Osteocyte (in vitro differentiated cells): ENCODE measurements around the gene NOP14. TPM values are rescaled to one million over a fixed set of nuclear protein-coding genes. Genes with fewer than 3 reads are reported as not detected.
"Not testable (repeated sequence)": the region's sequence is repeated elsewhere in the genome, so short reads cannot be mapped to it uniquely, and the experiment has no call there.

Source experiments
- DNase-seq: peaks from one replicate; pipeline ENCODE4 v3.0.0; 2021; ENCODE audit warnings: mixed read lengths; ENCODE audit not compliant: unreplicated experiment; ENCODE audit errors: extremely low spot score
- H3K27ac Mint-ChIP-seq: one replicate; pipeline ENCODE4 v1.8.0; 2021; ENCODE audit warnings: mild to moderate bottlenecking, mixed read lengths; ENCODE audit not compliant: unreplicated experiment
- H3K27me3 Mint-ChIP-seq: one replicate; pipeline ENCODE4 v1.8.0; 2021; ENCODE audit warnings: mixed read lengths; ENCODE audit not compliant: unreplicated experiment
- H3K36me3 Mint-ChIP-seq: one replicate; pipeline ENCODE4 v1.8.0; 2021; ENCODE audit warnings: mixed read lengths; ENCODE audit not compliant: unreplicated experiment
- H3K4me1 Mint-ChIP-seq: one replicate; pipeline ENCODE4 v1.8.0; 2021; ENCODE audit warnings: mixed read lengths; ENCODE audit not compliant: unreplicated experiment
- H3K4me3 Mint-ChIP-seq: one replicate; pipeline ENCODE4 v1.8.0; 2021; ENCODE audit warnings: mild to moderate bottlenecking, moderate library complexity, mixed read lengths; ENCODE audit not compliant: unreplicated experiment
- H3K9me3 Mint-ChIP-seq: one replicate; pipeline ENCODE4 v1.8.0; 2021; ENCODE audit warnings: mixed read lengths; ENCODE audit not compliant: unreplicated experiment
- CTCF ChIP-seq: fragments of 200-600 bp; sonication (generic); IDR thresholded peaks from 2 replicates; pipeline ENCODE4 v1.5.0; 2021; ENCODE audit warnings: antibody characterized with exemption, mild to moderate bottlenecking, moderate library complexity
- total RNA-seq: library from RNA; stranded (reverse); gene quantifications from 2 replicates; pipeline ENCODE4 v1.2.1, GENCODE V29; 2021

NOP14 gene
- total RNA-seq, 1 donor from 2014 or later: 29.6 TPM

- Mint-ChIP-seq H3K9me3 (peaks cover 10% of the 10 kb centered on the region), H3K4me3 (no peak overlapping the region), H3K27ac (peak overlapping the region; percentile 70), H3K4me1 (peaks cover 27% of the 10 kb centered on the region), H3K27me3 (no peaks in the 10 kb centered on the region), H3K36me3 (peaks cover 53% of the 10 kb centered on the region)
- no peak for TF ChIP-seq CTCF
- no peak for DNase-seq
These were observed 39.5 kb downstream of the NOP14 start for GRCh38 chr4:2923668-2924173.

GRCh38 chr4:2923141-2923551 is 40.1 kb downstream of the NOP14 start:
- no peak for DNase-seq
- Mint-ChIP-seq H3K27me3 (no peaks in the 10 kb centered on the region), H3K4me1 (peaks cover 27% of the 10 kb centered on the region), H3K36me3 (peaks cover 57% of the 10 kb centered on the region), H3K27ac (peak overlapping the region; percentile 77), H3K4me3 (no peak overlapping the region), H3K9me3 (peaks cover 10% of the 10 kb centered on the region)
- TF ChIP-seq CTCF: no peak

- H3K36me3 Mint-ChIP-seq: peaks cover 56% of the 10 kb centered on the region
- not testable (repeated sequence) for H3K27me3 Mint-ChIP-seq, H3K9me3 Mint-ChIP-seq, DNase-seq, H3K4me3 Mint-ChIP-seq
- peak overlapping the region; percentile 77 for H3K27ac Mint-ChIP-seq
- H3K4me1 Mint-ChIP-seq: peaks cover 27% of the 10 kb centered on the region
These were observed 40.6 kb downstream of the NOP14 start for GRCh38 chr4:2922453-2923101.

- peaks cover 23% of the 10 kb centered on the region for H3K4me1 Mint-ChIP-seq
- not testable (repeated sequence) for H3K4me3 Mint-ChIP-seq, H3K27me3 Mint-ChIP-seq, DNase-seq, H3K9me3 Mint-ChIP-seq, H3K27ac Mint-ChIP-seq
- H3K36me3 Mint-ChIP-seq: peaks cover 67% of the 10 kb centered on the region
These were observed 44.5 kb downstream of the NOP14 start for GRCh38 chr4:2918714-2919113.

- Mint-ChIP-seq H3K36me3 (peaks cover 66% of the 10 kb centered on the region), H3K4me1 (peaks cover 18% of the 10 kb centered on the region)
- not testable (repeated sequence) for DNase-seq, H3K9me3 Mint-ChIP-seq, H3K4me3 Mint-ChIP-seq, H3K27me3 Mint-ChIP-seq, H3K27ac Mint-ChIP-seq
These were observed 44.9 kb downstream of the NOP14 start for GRCh38 chr4:2918300-2918699.

- H3K9me3 Mint-ChIP-seq, H3K4me3 Mint-ChIP-seq, H3K27me3 Mint-ChIP-seq, H3K27ac Mint-ChIP-seq, H3K4me1 Mint-ChIP-seq, DNase-seq: not testable (repeated sequence)
- peaks cover 65% of the 10 kb centered on the region for H3K36me3 Mint-ChIP-seq
These were observed 46.5 kb downstream of the NOP14 start for GRCh38 chr4:2916696-2917095.

- no peak overlapping the region for H3K27ac Mint-ChIP-seq
- no peak for DNase-seq
- no peaks in the 10 kb centered on the region for H3K4me1 Mint-ChIP-seq
- H3K4me3 Mint-ChIP-seq: no peak overlapping the region
- no peaks in the 10 kb centered on the region for H3K27me3 Mint-ChIP-seq
- peaks cover 62% of the 10 kb centered on the region for H3K36me3 Mint-ChIP-seq
- TF ChIP-seq CTCF: no peak
- H3K9me3 Mint-ChIP-seq: peaks cover 10% of the 10 kb centered on the region
These were observed 47.4 kb downstream of the NOP14 start for GRCh38 chr4:2915789-2916188.
